PC-3 (cell line): ENCODE measurements around the gene CD99. TPM values are rescaled to one million over a fixed set of nuclear protein-coding genes. Genes with fewer than 3 reads are reported as not detected.
"Not testable (repeated sequence)": the region's sequence is repeated elsewhere in the genome, so short reads cannot be mapped to it uniquely, and the experiment has no call there.

ENCODE experiments used
- ATAC-seq: fragments of 200-7000 bp; cut with Tn5 transposase; 2 replicates; pipeline ENCODE4 v1.9.1; 2020; ENCODE audit warnings: mild to moderate bottlenecking, moderate library complexity
- BruUV-seq: library from RNA; stranded (reverse); fragments of 400-500 nt; replicated peaks from 2 replicates; lab custom pipeline; 2021; lab: Mats Ljungman, UMichigan
- CTCF ChIA-PET: fragments of 300-600 bp; sonication (Branson Sonifier 250); formaldehyde crosslinking; loops from one replicate; lab custom pipeline; 2022; ENCODE audit warnings: antibody characterized with exemption; lab: Charles Lee
- POLR2A ChIA-PET: fragments of 300-600 bp; sonication (Branson Sonifier 250); formaldehyde crosslinking; loops from one replicate; lab custom pipeline; 2022; ENCODE audit warnings: antibody characterized with exemption; ENCODE audit not compliant: unreplicated experiment; lab: Charles Lee
- DNase-seq: peaks from one replicate; pipeline ENCODE4 v3.0.0-alpha.2; 2015
- H2AFZ ChIP-seq: fragments of 300-600 bp; sonication (generic); 2 replicates; pipeline ENCODE4 v1.6.0; 2016; ENCODE audit warnings: antibody characterized with exemption, low read length
- H3F3A ChIP-seq: fragments of 300-600 bp; sonication (generic); one replicate; pipeline ENCODE4 v1.6.0; 2017; ENCODE audit warnings: antibody characterized with exemption, low read length, control low read depth, mild to moderate bottlenecking; ENCODE audit not compliant: unreplicated experiment
- H3K27ac ChIP-seq: fragments of 300-600 bp; sonication (generic); 2 replicates; pipeline ENCODE4 v1.5.1; 2016; ENCODE audit warnings: mild to moderate bottlenecking, low read length
- H3K27me3 ChIP-seq: fragments of 300-600 bp; sonication (generic); 2 replicates; pipeline ENCODE4 v1.6.1; 2016; ENCODE audit warnings: low read length, mixed read lengths
- H3K36me3 ChIP-seq: fragments of 300-600 bp; sonication (generic); 2 replicates; pipeline ENCODE4 v1.6.1; 2016; ENCODE audit warnings: low read depth, mixed run types, low read length, mixed read lengths
- H3K4me1 ChIP-seq: fragments of 300-600 bp; sonication (generic); 2 replicates; pipeline ENCODE4 v1.5.1; 2016; ENCODE audit warnings: low read length; ENCODE audit not compliant: insufficient read depth
- H3K4me2 ChIP-seq: fragments of 300-600 bp; sonication (generic); 2 replicates; pipeline ENCODE4 v1.6.0; 2016; ENCODE audit warnings: low read length
- H3K4me3 ChIP-seq: fragments of 300-600 bp; sonication (generic); 2 replicates; pipeline ENCODE4 v1.5.1; 2016; ENCODE audit warnings: mild to moderate bottlenecking, low read length, mixed read lengths
- H3K79me2 ChIP-seq: fragments of 300-600 bp; sonication (generic); 2 replicates; pipeline ENCODE4 v1.6.1; 2017; ENCODE audit warnings: low read length, mixed read lengths
- H3K9ac ChIP-seq: fragments of 300-600 bp; sonication (generic); 2 replicates; pipeline ENCODE4 v1.6.0; 2016; ENCODE audit warnings: mild to moderate bottlenecking, low read length
- H3K9me2 ChIP-seq: fragments of 300-600 bp; sonication (generic); replicated peaks from 2 replicates; pipeline ENCODE4 v1.6.1; 2016; ENCODE audit warnings: mixed run types, low read length, mixed read lengths
- H3K9me3 ChIP-seq: fragments of 300-600 bp; sonication (generic); 2 replicates; pipeline ENCODE4 v1.6.1; 2016; ENCODE audit warnings: low read length, mixed read lengths
- H4K20me1 ChIP-seq: fragments of 300-600 bp; sonication (generic); 2 replicates; pipeline ENCODE4 v1.6.1; 2016; ENCODE audit warnings: low read length, mixed read lengths
- EZH2 ChIP-seq: fragments of 300-600 bp; sonication (generic); IDR thresholded peaks from one replicate; pipeline ENCODE4 v1.6.1; 2017; ENCODE audit warnings: antibody characterized with exemption, mild to moderate bottlenecking, low read length; ENCODE audit not compliant: unreplicated experiment
- EZH2phosphoT487 ChIP-seq: fragments of 300-600 bp; sonication (generic); IDR thresholded peaks from 2 replicates; pipeline ENCODE4 v1.6.1; 2018; ENCODE audit warnings: mild to moderate bottlenecking, antibody characterized with exemption, low read length, borderline replicate concordance
- intact Hi-C: fragments of 100-400 bp; cut with micrococcal nuclease; formaldehyde crosslinking; loops from 2 replicates; pipeline ENCODE4 v1.9.0; 2023
- total RNA-seq: library from RNA; depleted of rRNA; stranded (reverse); fragments of >200 nt; gene quantifications from 2 replicates; pipeline ENCODE4 v1.2.3, GENCODE V29; 2014
- TF ChIP-seq, protein P1 (sequence below): fragments of 300-600 bp; sonication (generic); conservative IDR thresholded peaks from 2 replicates; pipeline ENCODE4 v1.5.1; 2017; ENCODE audit warnings: antibody characterized with exemption, low read depth, mild to moderate bottlenecking, low read length

Gene CD99
- total RNA-seq, 1 experiment from 2014 or later = 202 TPM

DNA sequence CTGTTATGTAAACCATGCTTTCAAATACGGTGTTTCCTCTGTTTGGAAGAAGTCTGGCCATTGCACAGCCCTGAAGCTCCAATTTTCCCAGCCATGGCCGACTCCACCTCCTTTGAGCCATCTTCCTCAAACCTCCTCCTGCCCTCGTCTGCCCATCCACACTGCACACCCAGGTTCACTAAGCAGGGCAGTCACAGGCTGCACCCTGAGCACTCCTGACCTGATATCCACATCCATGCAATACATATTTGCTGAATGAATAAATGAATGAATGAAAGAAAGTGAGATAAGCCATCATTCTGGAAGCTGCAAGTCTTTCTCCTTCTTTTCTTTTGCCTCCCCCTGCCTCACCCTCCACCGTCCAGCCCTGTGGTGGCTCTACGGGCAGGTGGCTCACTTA, 83.0 kb downstream of the CD99 start:
- no TSS peak for BruUV-seq
- Histone ChIP-seq H3K4me1 (no peaks in the 10 kb centered on the region), H3K27ac (no peak overlapping the region), H3F3A (no peaks in the 10 kb centered on the region), H3K9me2 (no peaks in the 10 kb centered on the region), H3K4me2 (no peak overlapping the region), H3K9ac (no peak overlapping the region), H3K36me3 (no peaks in the 10 kb centered on the region), H3K9me3 (no peaks in the 10 kb centered on the region), H2AFZ (no peak overlapping the region), H3K4me3 (no peak overlapping the region), H4K20me1 (no peaks in the 10 kb centered on the region), H3K27me3 (peaks cover 14% of the 10 kb centered on the region), H3K79me2 (no peaks in the 10 kb centered on the region)
- POLR2A ChIA-PET = no interaction called here
- ATAC-seq = no peak
- CTCF ChIA-PET = no interaction called here
- no peak for DNase-seq
- TF ChIP-seq EZH2phosphoT487 = no peak
- TF ChIP-seq EZH2 = no peak
- TF ChIP-seq, protein P1, sequence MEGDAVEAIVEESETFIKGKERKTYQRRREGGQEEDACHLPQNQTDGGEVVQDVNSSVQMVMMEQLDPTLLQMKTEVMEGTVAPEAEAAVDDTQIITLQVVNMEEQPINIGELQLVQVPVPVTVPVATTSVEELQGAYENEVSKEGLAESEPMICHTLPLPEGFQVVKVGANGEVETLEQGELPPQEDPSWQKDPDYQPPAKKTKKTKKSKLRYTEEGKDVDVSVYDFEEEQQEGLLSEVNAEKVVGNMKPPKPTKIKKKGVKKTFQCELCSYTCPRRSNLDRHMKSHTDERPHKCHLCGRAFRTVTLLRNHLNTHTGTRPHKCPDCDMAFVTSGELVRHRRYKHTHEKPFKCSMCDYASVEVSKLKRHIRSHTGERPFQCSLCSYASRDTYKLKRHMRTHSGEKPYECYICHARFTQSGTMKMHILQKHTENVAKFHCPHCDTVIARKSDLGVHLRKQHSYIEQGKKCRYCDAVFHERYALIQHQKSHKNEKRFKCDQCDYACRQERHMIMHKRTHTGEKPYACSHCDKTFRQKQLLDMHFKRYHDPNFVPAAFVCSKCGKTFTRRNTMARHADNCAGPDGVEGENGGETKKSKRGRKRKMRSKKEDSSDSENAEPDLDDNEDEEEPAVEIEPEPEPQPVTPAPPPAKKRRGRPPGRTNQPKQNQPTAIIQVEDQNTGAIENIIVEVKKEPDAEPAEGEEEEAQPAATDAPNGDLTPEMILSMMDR = no peak
- intact Hi-C loops = no loop called here

DNA sequence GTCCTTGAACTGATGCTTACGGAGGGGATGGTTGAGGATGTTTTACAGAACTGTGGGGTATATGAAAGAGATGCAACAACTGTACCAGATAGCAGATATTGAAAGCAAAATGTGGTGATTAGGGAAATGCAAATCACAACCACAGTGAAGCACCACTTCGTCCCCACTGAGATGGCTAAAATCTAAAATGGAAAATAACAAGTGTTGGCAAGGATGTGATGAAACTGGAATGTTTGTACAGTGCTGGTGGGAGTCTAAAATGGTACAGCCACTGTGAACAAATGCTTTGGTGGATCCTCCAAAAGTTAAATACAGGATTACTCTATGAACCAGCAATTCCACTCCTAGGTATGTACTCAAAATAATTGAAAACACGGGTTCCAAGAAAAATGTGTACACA, 83.7 kb downstream of the CD99 start:
- ATAC-seq = no peak
- ChIA-PET POLR2A (no interaction called here), CTCF (no interaction called here)
- Histone ChIP-seq H3K27ac (no peak overlapping the region), H3K79me2 (no peaks in the 10 kb centered on the region), H3K27me3 (peaks cover 14% of the 10 kb centered on the region), H3F3A (no peaks in the 10 kb centered on the region), H3K36me3 (no peaks in the 10 kb centered on the region), H3K4me2 (no peak overlapping the region), H3K4me1 (no peaks in the 10 kb centered on the region), H3K4me3 (no peak overlapping the region), H3K9me2 (no peaks in the 10 kb centered on the region), H4K20me1 (no peaks in the 10 kb centered on the region), H2AFZ (no peak overlapping the region), H3K9me3 (no peaks in the 10 kb centered on the region), H3K9ac (no peak overlapping the region)
- intact Hi-C loops = no loop called here
- no peak for DNase-seq
- BruUV-seq = no TSS peak
- no peak for TF ChIP-seq EZH2
- TF ChIP-seq EZH2phosphoT487 = no peak
- TF ChIP-seq, protein P1 = no peak

DNA sequence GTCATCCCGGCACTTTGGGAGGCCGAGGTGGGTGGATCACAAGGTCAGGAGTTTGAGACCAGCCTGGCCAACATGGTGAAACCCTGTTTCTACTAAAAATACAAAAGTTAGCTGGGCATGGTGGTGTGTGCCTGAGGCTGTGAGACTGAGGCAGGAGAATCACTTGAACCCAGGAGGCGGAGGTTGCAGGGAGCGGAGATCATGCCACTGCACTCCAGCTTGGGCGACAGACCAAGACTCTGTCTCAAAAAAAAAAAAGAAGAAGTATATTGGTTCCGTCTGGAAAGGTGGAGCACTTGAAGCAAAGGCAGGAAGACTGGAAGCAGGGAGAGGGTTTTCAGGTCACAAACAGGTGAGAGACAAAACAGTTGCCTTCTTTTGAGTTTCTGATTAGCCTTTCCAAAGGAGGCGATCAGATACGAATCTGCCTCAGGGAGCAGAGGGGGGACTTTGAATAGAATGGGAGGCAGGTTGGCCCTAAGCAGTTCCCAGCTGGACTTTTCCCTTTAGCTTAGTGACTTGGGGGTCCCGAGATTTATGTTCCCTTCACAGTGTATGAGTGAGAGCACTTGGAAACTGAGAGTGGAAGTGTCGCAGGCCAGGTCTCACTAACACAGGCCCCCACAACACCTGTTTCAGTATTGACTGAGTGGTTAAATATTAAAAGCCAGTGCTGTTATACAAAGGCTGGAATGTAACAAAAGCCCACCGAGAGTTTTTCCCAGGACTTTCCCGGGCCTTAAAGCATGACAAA, 89.6 kb downstream of the CD99 start:
- ATAC-seq, CTCF ChIA-PET, H3K27ac ChIP-seq: not testable (repeated sequence)

More for the DNA sequence above, 89.6 kb downstream of the CD99 start:
- H3K27me3 ChIP-seq, H3K36me3 ChIP-seq, DNase-seq, H2AFZ ChIP-seq, H4K20me1 ChIP-seq, H3K9me3 ChIP-seq, POLR2A ChIA-PET, intact Hi-C loops, BruUV-seq, H3K4me3 ChIP-seq, H3K4me1 ChIP-seq, H3K79me2 ChIP-seq, H3K9ac ChIP-seq, H3F3A ChIP-seq, H3K4me2 ChIP-seq, H3K9me2 ChIP-seq: not testable (repeated sequence)
